ENCODE results near the gene PSMB10.
A peak's percentile ranks its signal among the peaks of the same experiment; 100 is the strongest.

PSMB10 gene

DNA sequence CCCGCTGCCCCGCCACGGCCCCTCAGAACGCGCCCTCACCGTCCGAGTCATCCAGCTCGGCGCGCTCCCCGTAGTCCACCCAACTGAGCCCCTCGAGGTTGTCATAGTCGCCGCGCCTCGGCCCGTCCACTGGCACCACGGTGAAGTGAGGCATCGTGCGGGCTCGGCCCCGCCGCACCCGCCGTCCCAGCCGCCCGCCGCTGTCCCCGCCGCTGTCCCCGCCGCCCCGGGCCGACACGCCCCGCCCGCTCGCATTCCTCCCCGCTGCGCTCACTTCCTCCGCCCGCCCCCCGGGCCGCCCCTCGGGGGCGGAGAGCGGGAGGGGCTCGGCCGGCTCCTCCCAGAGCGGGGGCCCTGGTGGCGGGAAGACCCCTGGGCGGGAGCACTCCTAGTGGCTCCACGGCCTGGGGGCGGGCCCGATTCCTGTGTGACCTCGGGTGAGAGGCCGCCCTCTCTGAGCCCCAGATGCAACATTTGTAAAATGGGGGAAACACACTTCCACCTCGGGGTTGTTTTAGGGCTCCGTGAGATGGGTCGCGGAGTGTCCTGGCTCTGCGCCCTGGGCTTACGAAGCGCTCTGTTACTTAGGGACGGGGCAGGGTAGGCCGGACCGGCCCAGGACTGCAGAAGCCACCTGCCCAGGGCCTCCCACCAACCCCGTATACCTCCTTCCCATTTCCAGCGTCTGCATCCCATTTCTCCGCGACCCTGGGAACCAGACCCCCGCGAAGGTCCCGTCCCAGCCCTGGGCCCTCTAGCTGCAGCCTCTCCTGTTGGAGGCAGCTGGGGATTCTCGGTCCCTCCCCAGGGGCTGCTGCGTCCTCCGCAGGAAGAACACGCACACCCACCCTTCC, 32.0 kb upstream of the PSMB10 start, which contains the start of gene SLC12A4 (continued):
- TF ChIP-seq ZSCAN5A (tag by site-specific recombination; IDR thresholded peaks at IDR 0.05): no peak
- 0 out of 2 replicates have a peak, but pooled peaks have one; percentile 38 for TF ChIP-seq REPIN1 (tag by site-specific recombination; IDR thresholded peaks at IDR 0.05; ENCODE audit: low read depth)
- no peak for TF ChIP-seq ZNF155 (tag by site-specific recombination; IDR thresholded peaks at IDR 0.05)
- peak; percentile 81 for TF ChIP-seq KLF10 (tag by site-specific recombination; IDR thresholded peaks at IDR 0.05)
- TF ChIP-seq SP3 (tag by site-specific recombination; IDR thresholded peaks at IDR 0.05): peak; percentile 95
- no peak for TF ChIP-seq ZNF707 (tag by site-specific recombination; IDR thresholded peaks at IDR 0.05)
- TF ChIP-seq, protein P1, sequence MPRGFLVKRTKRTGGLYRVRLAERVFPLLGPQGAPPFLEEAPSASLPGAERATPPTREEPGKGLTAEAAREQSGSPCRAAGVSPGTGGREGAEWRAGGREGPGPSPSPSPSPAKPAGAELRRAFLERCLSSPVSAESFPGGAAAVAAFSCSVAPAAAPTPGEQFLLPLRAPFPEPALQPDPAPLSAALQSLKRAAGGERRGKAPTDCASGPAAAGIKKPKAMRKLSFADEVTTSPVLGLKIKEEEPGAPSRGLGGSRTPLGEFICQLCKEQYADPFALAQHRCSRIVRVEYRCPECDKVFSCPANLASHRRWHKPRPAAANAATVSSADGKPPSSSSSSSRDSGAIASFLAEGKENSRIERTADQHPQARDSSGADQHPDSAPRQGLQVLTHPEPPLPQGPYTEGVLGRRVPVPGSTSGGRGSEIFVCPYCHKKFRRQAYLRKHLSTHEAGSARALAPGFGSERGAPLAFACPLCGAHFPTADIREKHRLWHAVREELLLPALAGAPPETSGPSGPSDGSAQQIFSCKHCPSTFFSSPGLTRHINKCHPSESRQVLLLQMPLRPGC (tag by site-specific recombination; IDR thresholded peaks at IDR 0.05): peak; percentile 25; the same call in 1 of the 2 replicates
- TF ChIP-seq ZBTB48 (tag by site-specific recombination; IDR thresholded peaks at IDR 0.05): 0 out of 2 replicates have a peak, but pooled peaks have one; percentile 17
- TF ChIP-seq, protein P2, sequence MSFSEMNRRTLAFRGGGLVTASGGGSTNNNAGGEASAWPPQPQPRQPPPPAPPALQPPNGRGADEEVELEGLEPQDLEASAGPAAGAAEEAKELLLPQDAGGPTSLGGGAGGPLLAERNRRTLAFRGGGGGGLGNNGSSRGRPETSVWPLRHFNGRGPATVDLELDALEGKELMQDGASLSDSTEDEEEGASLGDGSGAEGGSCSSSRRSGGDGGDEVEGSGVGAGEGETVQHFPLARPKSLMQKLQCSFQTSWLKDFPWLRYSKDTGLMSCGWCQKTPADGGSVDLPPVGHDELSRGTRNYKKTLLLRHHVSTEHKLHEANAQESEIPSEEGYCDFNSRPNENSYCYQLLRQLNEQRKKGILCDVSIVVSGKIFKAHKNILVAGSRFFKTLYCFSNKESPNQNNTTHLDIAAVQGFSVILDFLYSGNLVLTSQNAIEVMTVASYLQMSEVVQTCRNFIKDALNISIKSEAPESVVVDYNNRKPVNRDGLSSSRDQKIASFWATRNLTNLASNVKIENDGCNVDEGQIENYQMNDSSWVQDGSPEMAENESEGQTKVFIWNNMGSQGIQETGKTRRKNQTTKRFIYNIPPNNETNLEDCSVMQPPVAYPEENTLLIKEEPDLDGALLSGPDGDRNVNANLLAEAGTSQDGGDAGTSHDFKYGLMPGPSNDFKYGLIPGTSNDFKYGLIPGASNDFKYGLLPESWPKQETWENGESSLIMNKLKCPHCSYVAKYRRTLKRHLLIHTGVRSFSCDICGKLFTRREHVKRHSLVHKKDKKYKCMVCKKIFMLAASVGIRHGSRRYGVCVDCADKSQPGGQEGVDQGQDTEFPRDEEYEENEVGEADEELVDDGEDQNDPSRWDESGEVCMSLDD (tag by site-specific recombination; IDR thresholded peaks at IDR 0.05): no peak
- TF ChIP-seq ZNF10 (tag by site-specific recombination; IDR thresholded peaks at IDR 0.05): no peak
- TF ChIP-seq KLF7 (tag by site-specific recombination; IDR thresholded peaks at IDR 0.05; ENCODE audit: borderline replicate concordance): peak; percentile 33; the same call in 1 of the 2 replicates
- TF ChIP-seq ZNF214 (tag by site-specific recombination; IDR thresholded peaks at IDR 0.05; ENCODE audit: borderline replicate concordance): no peak
- TF ChIP-seq ZNF391 (tag by site-specific recombination; IDR thresholded peaks at IDR 0.05; ENCODE audit: borderline replicate concordance, low read depth): no peak
- TF ChIP-seq, protein P3, sequence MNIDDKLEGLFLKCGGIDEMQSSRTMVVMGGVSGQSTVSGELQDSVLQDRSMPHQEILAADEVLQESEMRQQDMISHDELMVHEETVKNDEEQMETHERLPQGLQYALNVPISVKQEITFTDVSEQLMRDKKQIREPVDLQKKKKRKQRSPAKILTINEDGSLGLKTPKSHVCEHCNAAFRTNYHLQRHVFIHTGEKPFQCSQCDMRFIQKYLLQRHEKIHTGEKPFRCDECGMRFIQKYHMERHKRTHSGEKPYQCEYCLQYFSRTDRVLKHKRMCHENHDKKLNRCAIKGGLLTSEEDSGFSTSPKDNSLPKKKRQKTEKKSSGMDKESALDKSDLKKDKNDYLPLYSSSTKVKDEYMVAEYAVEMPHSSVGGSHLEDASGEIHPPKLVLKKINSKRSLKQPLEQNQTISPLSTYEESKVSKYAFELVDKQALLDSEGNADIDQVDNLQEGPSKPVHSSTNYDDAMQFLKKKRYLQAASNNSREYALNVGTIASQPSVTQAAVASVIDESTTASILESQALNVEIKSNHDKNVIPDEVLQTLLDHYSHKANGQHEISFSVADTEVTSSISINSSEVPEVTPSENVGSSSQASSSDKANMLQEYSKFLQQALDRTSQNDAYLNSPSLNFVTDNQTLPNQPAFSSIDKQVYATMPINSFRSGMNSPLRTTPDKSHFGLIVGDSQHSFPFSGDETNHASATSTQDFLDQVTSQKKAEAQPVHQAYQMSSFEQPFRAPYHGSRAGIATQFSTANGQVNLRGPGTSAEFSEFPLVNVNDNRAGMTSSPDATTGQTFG (tag by site-specific recombination; IDR thresholded peaks at IDR 0.05; ENCODE audit: borderline replicate concordance): no peak
- TF ChIP-seq ZNF571 (tag by site-specific recombination; IDR thresholded peaks at IDR 0.05): no peak
- TF ChIP-seq, protein P4, sequence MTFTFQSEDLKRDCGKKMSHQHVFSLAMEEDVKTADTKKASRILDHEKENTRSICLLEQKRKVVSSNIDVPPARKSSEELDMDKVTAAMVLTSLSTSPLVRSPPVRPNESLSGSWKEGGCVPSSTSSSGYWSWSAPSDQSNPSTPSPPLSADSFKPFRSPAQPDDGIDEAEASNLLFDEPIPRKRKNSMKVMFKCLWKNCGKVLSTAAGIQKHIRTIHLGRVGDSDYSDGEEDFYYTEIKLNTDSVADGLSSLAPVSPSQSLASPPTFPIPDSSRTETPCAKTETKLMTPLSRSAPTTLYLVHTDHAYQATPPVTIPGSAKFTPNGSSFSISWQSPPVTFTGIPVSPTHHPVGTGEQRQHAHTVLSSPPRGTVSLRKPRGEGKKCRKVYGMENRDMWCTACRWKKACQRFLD (tag by site-specific recombination; IDR thresholded peaks at IDR 0.05): no peak
- TF ChIP-seq ZNF747 (tag by site-specific recombination; IDR thresholded peaks at IDR 0.05): no peak
- no peak for TF ChIP-seq ZNF366 (tag by site-specific recombination; conservative IDR thresholded peaks at IDR 0.05)
- no peak for TF ChIP-seq IKZF3 (tag by site-specific recombination; IDR thresholded peaks at IDR 0.05)
- no peak for TF ChIP-seq PRDM1 (tag by site-specific recombination; IDR thresholded peaks at IDR 0.05)
- no peak for TF ChIP-seq HOXC10 (CRISPR knock-in tag; IDR thresholded peaks at IDR 0.05)
- TF ChIP-seq ZNF423 (tag by site-specific recombination; IDR thresholded peaks at IDR 0.05): no peak
- no peak for TF ChIP-seq AEBP2 (tag by site-specific recombination; IDR thresholded peaks at IDR 0.05; ENCODE audit: borderline replicate concordance)
- TF ChIP-seq ZFP69B (tag by site-specific recombination; IDR thresholded peaks at IDR 0.05): 0 out of 2 replicates have a peak, but pooled peaks have one; percentile 17
- TF ChIP-seq ZIC2 (tag by site-specific recombination; IDR thresholded peaks at IDR 0.05): peak; percentile 51; the same call in 1 of the 2 replicates
- TF ChIP-seq ZNF140 (tag by site-specific recombination; IDR thresholded peaks at IDR 0.05): no peak
